ENCODE results near the gene JTB. TPM values are rescaled to one million over a fixed set of nuclear protein-coding genes. Genes with fewer than 3 reads are reported as not detected.

The JTB gene
- total RNA-seq, 1 experiment from 2014 or later: 202 TPM

- DNase-seq: no peak
- Histone ChIP-seq H3K27me3 (ENCODE audit: control insufficient read depth, insufficient read depth, low read length) (no peaks in the 10 kb centered on the region), H3K36me3 (replicated peaks; ENCODE audit: control insufficient read depth, insufficient read depth, low read length) (peaks cover 35% of the 10 kb centered on the region), H3K4me3 (ENCODE audit: insufficient read depth, low read depth, low read length) (no peak overlapping the region)
These were observed 40.1 kb downstream of the JTB start for GRCh38 chr1:153937331-153937730.

GRCh38 chr1:153936011-153936802 is 41.3 kb downstream of the JTB start:
- no peak for DNase-seq
- no peak overlapping the region for H3K4me3 ChIP-seq (ENCODE audit: insufficient read depth, low read depth, low read length)
- peaks cover 36% of the 10 kb centered on the region for H3K36me3 ChIP-seq (replicated peaks; ENCODE audit: control insufficient read depth, insufficient read depth, low read length)
- no peaks in the 10 kb centered on the region for H3K27me3 ChIP-seq (ENCODE audit: control insufficient read depth, insufficient read depth, low read length)

DNA sequence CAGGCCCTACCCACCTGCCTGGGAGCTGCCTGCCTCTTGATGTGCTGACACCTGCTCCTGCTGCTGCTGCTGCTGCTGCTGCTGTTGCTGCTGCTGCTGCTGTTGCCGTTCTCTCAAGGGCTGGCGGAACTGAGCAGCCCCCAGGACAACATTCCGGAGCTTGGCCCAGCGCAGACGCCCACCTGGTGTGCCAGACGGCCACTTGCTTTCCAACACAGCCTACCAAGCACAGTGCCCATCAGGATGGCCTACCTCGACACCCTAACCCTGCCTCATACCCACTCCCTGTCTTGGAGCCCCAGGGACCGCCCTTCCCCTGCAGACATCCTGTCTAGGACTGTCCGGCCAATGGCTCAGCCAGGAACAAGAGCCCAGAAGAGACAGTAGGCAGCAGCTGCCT is 42.7 kb downstream of the JTB start:
- Histone ChIP-seq H3K36me3 (replicated peaks; ENCODE audit: control insufficient read depth, insufficient read depth, low read length) (peaks cover 38% of the 10 kb centered on the region), H3K4me3 (ENCODE audit: insufficient read depth, low read depth, low read length) (no peak overlapping the region), H3K27me3 (ENCODE audit: control insufficient read depth, insufficient read depth, low read length) (no peaks in the 10 kb centered on the region)
- DNase-seq: no peak

GRCh38 chr1:153933955-153934354 is 43.5 kb downstream of the JTB start:
- no peaks in the 10 kb centered on the region for H3K27me3 ChIP-seq (ENCODE audit: control insufficient read depth, insufficient read depth, low read length)
- H3K4me3 ChIP-seq (ENCODE audit: insufficient read depth, low read depth, low read length): no peak overlapping the region
- H3K36me3 ChIP-seq (replicated peaks; ENCODE audit: control insufficient read depth, insufficient read depth, low read length): peaks cover 36% of the 10 kb centered on the region
- DNase-seq: no peak

DNA sequence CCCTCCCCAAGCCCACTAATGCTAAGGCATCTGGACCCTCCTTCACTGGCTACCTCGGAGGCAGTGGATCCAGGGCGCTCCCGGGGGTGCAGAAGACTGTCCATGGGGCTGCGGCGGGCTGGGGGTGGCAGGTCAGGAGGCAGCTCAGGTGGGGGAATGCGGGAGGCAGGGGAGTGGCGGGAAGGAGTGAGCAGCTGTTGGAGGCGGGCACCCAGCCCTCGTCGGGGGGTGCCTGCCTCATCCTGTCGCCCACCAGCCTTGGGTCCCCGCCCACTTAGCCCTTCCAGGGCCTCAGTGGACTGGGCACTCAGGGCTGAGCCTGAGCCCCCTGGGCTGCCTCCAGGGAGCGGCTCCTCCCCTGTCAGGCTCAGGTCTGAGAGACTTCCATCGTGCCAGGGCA is 44.0 kb downstream of the JTB start:
- peak; percentile 43 for DNase-seq
- Histone ChIP-seq H3K27me3 (ENCODE audit: control insufficient read depth, insufficient read depth, low read length) (no peaks in the 10 kb centered on the region), H3K36me3 (replicated peaks; ENCODE audit: control insufficient read depth, insufficient read depth, low read length) (peaks cover 34% of the 10 kb centered on the region), H3K4me3 (ENCODE audit: insufficient read depth, low read depth, low read length) (no peak overlapping the region)

GRCh38 chr1:153932156-153933131 is 45.0 kb downstream of the JTB start:
- peaks cover 30% of the 10 kb centered on the region for H3K36me3 ChIP-seq (replicated peaks; ENCODE audit: control insufficient read depth, insufficient read depth, low read length)
- DNase-seq: peak; percentile 37
- no peaks in the 10 kb centered on the region for H3K27me3 ChIP-seq (ENCODE audit: control insufficient read depth, insufficient read depth, low read length)
- no peak overlapping the region for H3K4me3 ChIP-seq (ENCODE audit: insufficient read depth, low read depth, low read length)

DNA sequence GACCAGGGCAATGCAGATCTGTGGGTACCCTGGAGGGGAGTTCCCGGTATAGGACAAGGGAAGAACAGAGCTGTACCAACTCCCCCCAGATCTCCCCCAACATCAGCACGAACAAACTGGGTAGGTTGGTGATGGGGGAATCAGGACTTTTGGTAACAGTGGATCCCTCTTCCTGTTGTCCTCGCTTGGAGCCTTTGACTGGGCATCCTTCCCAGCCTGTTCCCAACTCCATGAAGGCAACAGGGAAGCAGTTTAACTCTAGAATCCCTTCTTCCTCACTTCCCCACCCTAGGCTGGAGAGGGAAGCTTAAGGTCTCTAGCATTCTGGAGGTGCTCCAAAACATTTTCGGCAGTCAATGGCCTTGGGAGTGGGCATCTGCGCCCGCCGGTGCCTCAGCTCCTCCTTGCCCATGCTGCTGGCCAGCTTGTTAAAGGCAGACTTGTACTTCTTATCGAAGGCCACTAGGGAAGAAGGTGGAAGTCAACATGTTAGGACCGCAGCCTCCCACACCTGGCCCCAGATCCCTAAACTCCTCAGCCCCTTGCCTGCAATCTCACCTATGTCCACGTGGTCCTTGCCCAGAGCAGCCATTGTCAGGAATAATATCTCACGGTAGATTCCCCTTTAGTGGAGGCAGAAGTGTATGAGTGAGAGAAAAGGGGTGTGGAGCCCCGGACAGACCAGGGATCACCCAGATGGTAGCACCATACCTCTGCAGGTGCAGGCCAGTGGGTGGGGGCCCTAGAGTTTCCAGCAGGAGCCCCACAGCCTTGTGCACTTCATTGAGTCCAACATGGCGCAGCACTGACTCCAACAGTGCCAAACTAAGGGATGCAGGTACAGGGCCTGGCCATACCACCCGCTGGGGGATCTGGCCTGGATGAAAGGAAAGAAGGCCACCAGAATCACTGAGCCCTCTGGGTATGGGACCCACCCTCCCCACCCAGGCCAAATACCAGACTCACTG is 47.2 kb downstream of the JTB start:
- DNase-seq: peak; percentile 67

GRCh38 chr1:153929426-153929825 is 48.0 kb downstream of the JTB start:
- peak; percentile 21 for DNase-seq
- no peak overlapping the region for H3K4me3 ChIP-seq (ENCODE audit: insufficient read depth, low read depth, low read length)
- no peaks in the 10 kb centered on the region for H3K27me3 ChIP-seq (ENCODE audit: control insufficient read depth, insufficient read depth, low read length)
- H3K36me3 ChIP-seq (replicated peaks; ENCODE audit: control insufficient read depth, insufficient read depth, low read length): peaks cover 15% of the 10 kb centered on the region

More for the DNA sequence above, 47.2 kb downstream of the JTB start:
- no peaks in the 10 kb centered on the region for H3K27me3 ChIP-seq (ENCODE audit: control insufficient read depth, insufficient read depth, low read length)
- peaks cover 18% of the 10 kb centered on the region for H3K36me3 ChIP-seq (replicated peaks; ENCODE audit: control insufficient read depth, insufficient read depth, low read length)
- H3K4me3 ChIP-seq (ENCODE audit: insufficient read depth, low read depth, low read length): no peak overlapping the region

DNA sequence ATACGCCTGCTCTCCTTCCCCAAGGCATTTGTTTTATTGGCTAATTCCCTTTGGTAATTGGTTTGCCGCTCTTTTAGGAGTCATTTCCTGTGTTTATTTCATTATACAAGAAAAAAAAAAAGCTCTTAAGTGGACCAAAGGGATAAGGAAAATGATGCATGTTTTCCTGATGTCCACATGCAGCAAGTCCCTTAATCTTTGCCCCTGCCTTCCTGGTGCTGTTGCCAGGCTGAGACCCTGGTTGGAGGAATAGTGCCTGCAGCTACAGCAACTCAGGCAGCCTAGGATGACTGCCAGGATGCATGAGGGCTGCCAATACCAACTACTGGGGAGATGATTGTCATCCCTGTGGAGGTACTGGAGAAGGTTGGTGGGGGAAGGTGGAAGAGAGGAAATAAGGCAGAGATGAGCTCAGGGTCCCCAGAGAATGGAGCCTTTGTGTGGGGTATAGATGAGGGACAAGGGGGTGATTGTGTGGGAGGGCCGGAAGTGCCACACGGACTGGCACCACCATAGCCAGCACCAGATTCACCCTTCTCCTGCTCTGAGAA is 48.6 kb downstream of the JTB start:
- H3K27me3 ChIP-seq (ENCODE audit: control insufficient read depth, insufficient read depth, low read length): no peaks in the 10 kb centered on the region
- no peak overlapping the region for H3K4me3 ChIP-seq (ENCODE audit: insufficient read depth, low read depth, low read length)
- peak; percentile 22 for DNase-seq
- H3K36me3 ChIP-seq (replicated peaks; ENCODE audit: control insufficient read depth, insufficient read depth, low read length): peaks cover 14% of the 10 kb centered on the region

DNA sequence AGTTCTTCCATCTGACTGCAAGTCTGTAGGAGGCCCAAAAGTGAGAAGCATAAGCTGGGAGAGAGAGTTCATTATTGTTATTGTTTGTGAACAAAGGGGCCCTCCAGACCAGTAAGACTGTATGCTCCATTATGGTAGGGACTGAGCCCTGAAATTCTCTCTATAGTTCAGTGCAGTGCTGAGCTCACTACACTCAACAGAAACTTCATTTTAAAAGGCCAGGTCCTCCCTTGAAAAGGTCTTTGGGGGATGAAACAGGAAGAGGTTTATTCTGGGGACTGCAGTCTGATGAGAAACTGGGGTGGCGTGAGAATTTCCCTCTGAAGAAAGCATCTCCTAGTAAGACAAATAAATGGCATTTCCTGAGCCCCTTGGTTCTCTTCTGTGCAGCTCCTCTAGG is 49.2 kb downstream of the JTB start:
- Histone ChIP-seq H3K4me3 (ENCODE audit: insufficient read depth, low read depth, low read length) (no peak overlapping the region), H3K36me3 (replicated peaks; ENCODE audit: control insufficient read depth, insufficient read depth, low read length) (peaks cover 13% of the 10 kb centered on the region), H3K27me3 (ENCODE audit: control insufficient read depth, insufficient read depth, low read length) (no peaks in the 10 kb centered on the region)
- no peak for DNase-seq

- no peaks in the 10 kb centered on the region for H3K27me3 ChIP-seq (ENCODE audit: control insufficient read depth, insufficient read depth, low read length)
- no peak overlapping the region for H3K4me3 ChIP-seq (ENCODE audit: insufficient read depth, low read depth, low read length)
- DNase-seq: no peak
- peaks cover 6% of the 10 kb centered on the region for H3K36me3 ChIP-seq (replicated peaks; ENCODE audit: control insufficient read depth, insufficient read depth, low read length)
These were observed 51.1 kb downstream of the JTB start for GRCh38 chr1:153926405-153926804.
